CD4-positive, alpha-beta memory T cell (primary cell): ENCODE measurements around the gene SIL1. TPM values are rescaled to one million over a fixed set of nuclear protein-coding genes. Genes with fewer than 3 reads are reported as not detected.

ENCODE experiments used
- CTCF ChIA-PET: fragments of 350-600 bp; sonication (Branson Sonifier 250); formaldehyde crosslinking; loops from one replicate; lab custom pipeline; 2021; ENCODE audit warnings: inconsistent platforms; ENCODE audit not compliant: partially characterized antibody; lab: Charles Lee
- POLR2A ChIA-PET: fragments of 350-600 bp; sonication (Branson Sonifier 250); formaldehyde crosslinking; loops from one replicate; lab custom pipeline; 2021; ENCODE audit not compliant: partially characterized antibody; lab: Charles Lee
- DNase-seq, 5 donors: peaks; one replicate each; pipeline versions ENCODE4 v3.0.0 to v3.0.0-alpha.2; 2020 to 2022; ENCODE audit warnings: mixed read lengths in 1 of 5
- H3K27ac ChIP-seq: one replicate; pipeline ENCODE4 v1.7.0; 2013; ENCODE audit warnings: low read depth, low read length
- H3K27me3 ChIP-seq: 2 replicates; pipeline ENCODE4 v1.7.0; 2013; ENCODE audit warnings: mild to moderate bottlenecking, low read length, moderate library complexity; ENCODE audit not compliant: insufficient read depth
- H3K36me3 ChIP-seq: 2 replicates; pipeline ENCODE4 v1.7.0; 2013; ENCODE audit warnings: mild to moderate bottlenecking, low read length, moderate library complexity; ENCODE audit not compliant: insufficient read depth
- H3K4me1 ChIP-seq: 2 replicates; pipeline ENCODE4 v1.7.0; 2013; ENCODE audit warnings: mild to moderate bottlenecking, low read length, moderate library complexity; ENCODE audit not compliant: insufficient read depth
- H3K4me3 ChIP-seq, 2 donors: one replicate each; pipeline ENCODE4 v1.7.0; 2013; ENCODE audit warnings: low read length in 2 of 2, mild to moderate bottlenecking in 1 of 2
- H3K9me3 ChIP-seq, 2 donors: one replicate each; pipeline ENCODE4 v1.7.0; 2013; ENCODE audit warnings: low read length in 2 of 2, control low read depth in 1 of 2; ENCODE audit not compliant: control insufficient read depth in 1 of 2
- H3K27ac Mint-ChIP-seq, 7 donors: one replicate each; pipeline ENCODE4 v1.8.0; 2020 to 2021; ENCODE audit warnings: mixed read lengths in 7 of 7, mild to moderate bottlenecking in 6 of 7, inconsistent platforms in 3 of 7, moderate library complexity in 3 of 7
- H3K27me3 Mint-ChIP-seq, 2 donors: one replicate each; pipeline ENCODE4 v1.8.0; 2020 to 2021; ENCODE audit warnings: mixed read lengths in 2 of 2
- H3K36me3 Mint-ChIP-seq, 2 donors: one replicate each; pipeline ENCODE4 v1.8.0; 2020 to 2021; ENCODE audit warnings: mixed read lengths in 2 of 2, inconsistent platforms in 1 of 2, mild to moderate bottlenecking in 1 of 2
- H3K4me1 Mint-ChIP-seq, 4 donors: one replicate each; pipeline ENCODE4 v1.8.0; 2020 to 2021; ENCODE audit warnings: mixed read lengths in 4 of 4, mild to moderate bottlenecking in 1 of 4
- H3K4me3 Mint-ChIP-seq, 8 donors: one replicate each; pipeline ENCODE4 v1.8.0; 2020 to 2021; ENCODE audit warnings: mixed read lengths in 8 of 8, mild to moderate bottlenecking in 7 of 8, moderate library complexity in 6 of 8, inconsistent platforms in 3 of 8
- H3K9me3 Mint-ChIP-seq, 8 donors: one replicate each; pipeline ENCODE4 v1.8.0; 2020 to 2021; ENCODE audit warnings: mixed read lengths in 8 of 8, mild to moderate bottlenecking in 5 of 8, inconsistent platforms in 3 of 8, moderate library complexity in 1 of 8
- intact Hi-C: fragments of 100-400 bp; cut with micrococcal nuclease; formaldehyde crosslinking; loops from one replicate; pipeline ENCODE4 v1.15.1; 2023
- polyA plus RNA-seq, 2 donors: library from polyadenylated mRNA; unstranded; fragments of 300-500 nt; fragmentation: Illumina TruSeq; gene quantifications; one replicate each; pipeline ENCODE4 v1.2.3, GENCODE V29; 2021
- total RNA-seq, 2 experiments: library from RNA; stranded (reverse); gene quantifications; one replicate each; pipeline ENCODE4 v1.2.3, GENCODE V29; 2021

SIL1 gene
- total and polyA plus RNA-seq, 4 experiments from 2014 or later = 12.2 to 16.7 (median 14.4) TPM

GRCh38 chr5:138952962-138953361, 245.2 kb downstream of the SIL1 start:
- CTCF ChIA-PET = interaction anchor here (1.6 kb wide), 1 partner anchor 128 kb away, joined by 4 read pairs; no protein-coding TSS in a partner anchor
- H3K4me3 ChIP-seq = no peak overlapping the region
- DNase-seq = no peak
- Mint-ChIP-seq H3K4me3 (peak overlapping the region in 3 of 8 donors; percentile 29 to 47 (median 46)), H3K27me3 (no peaks in the 10 kb centered on the region), H3K9me3 (no peaks in the 10 kb centered on the region), H3K27ac (peak overlapping the region in 3 of 7 donors; percentile 13 to 46 (median 19)), H3K4me1 (peaks cover 11 to 22% (median 17%) of the 10 kb centered on the region in 4 donors), H3K36me3 (peaks cover 0 to 4% of the 10 kb centered on the region in 2 donors)
- peaks cover 18% of the 10 kb centered on the region for H3K4me1 ChIP-seq
- H3K27ac ChIP-seq = no peak overlapping the region
- no peaks in the 10 kb centered on the region for H3K9me3 ChIP-seq
- no peaks in the 10 kb centered on the region for H3K36me3 ChIP-seq
- intact Hi-C loops = no loop called here
- POLR2A ChIA-PET = no interaction called here
- no peaks in the 10 kb centered on the region for H3K27me3 ChIP-seq

- ChIA-PET POLR2A (no interaction called here), CTCF (interaction anchor here (1.6 kb wide), 1 partner anchor 127 kb away, joined by 4 read pairs; no protein-coding TSS in a partner anchor)
- no peaks in the 10 kb centered on the region for H3K36me3 ChIP-seq
- H3K27ac Mint-ChIP-seq = peak overlapping the region in 3 of 7 donors; percentile 10 to 68 (median 60)
- intact Hi-C loops = no loop called here
- H3K4me1 ChIP-seq = peaks cover 18% of the 10 kb centered on the region
- DNase-seq = no peak
- H3K27me3 Mint-ChIP-seq = no peaks in the 10 kb centered on the region
- H3K36me3 Mint-ChIP-seq = peaks cover 0 to 12% of the 10 kb centered on the region in 2 donors
- no peaks in the 10 kb centered on the region for H3K9me3 Mint-ChIP-seq
- H3K4me3 Mint-ChIP-seq = peak overlapping the region in 1 of 8 donors; percentile 5
- H3K9me3 ChIP-seq = no peaks in the 10 kb centered on the region
- H3K4me1 Mint-ChIP-seq = peaks cover 11 to 22% (median 17%) of the 10 kb centered on the region in 4 donors
- no peak overlapping the region for H3K4me3 ChIP-seq
- no peaks in the 10 kb centered on the region for H3K27me3 ChIP-seq
- H3K27ac ChIP-seq = no peak overlapping the region
These were observed 246.0 kb downstream of the SIL1 start for GRCh38 chr5:138951986-138952735.

GRCh38 chr5:138951091-138951985, 246.8 kb downstream of the SIL1 start:
- intact Hi-C loops = no loop called here

GRCh38 chr5:138950421-138951031, 247.6 kb downstream of the SIL1 start:
- H3K4me1 ChIP-seq = peaks cover 18% of the 10 kb centered on the region
- Mint-ChIP-seq H3K9me3 (no peaks in the 10 kb centered on the region), H3K4me3 (no peak overlapping the region), H3K27ac (peak overlapping the region in 2 of 7 donors; percentile 1 to 57), H3K36me3 (peaks cover 0 to 12% of the 10 kb centered on the region in 2 donors), H3K27me3 (no peaks in the 10 kb centered on the region), H3K4me1 (peaks cover 11 to 22% (median 16%) of the 10 kb centered on the region in 4 donors)
- no peak for DNase-seq
- H3K9me3 ChIP-seq = no peaks in the 10 kb centered on the region
- ChIA-PET POLR2A (no interaction called here), CTCF (no interaction called here)
- H3K4me3 ChIP-seq = no peak overlapping the region
- H3K27ac ChIP-seq = no peak overlapping the region
- no peaks in the 10 kb centered on the region for H3K36me3 ChIP-seq
- intact Hi-C loops = no loop called here
- H3K27me3 ChIP-seq = no peaks in the 10 kb centered on the region

More at GRCh38 chr5:138951091-138951985, 246.8 kb downstream of the SIL1 start:
- Histone ChIP-seq H3K27ac (no peak overlapping the region), H3K27me3 (no peaks in the 10 kb centered on the region), H3K4me1 (peaks cover 18% of the 10 kb centered on the region), H3K4me3 (no peak overlapping the region), H3K36me3 (no peaks in the 10 kb centered on the region), H3K9me3 (no peaks in the 10 kb centered on the region)
- no peaks in the 10 kb centered on the region for H3K27me3 Mint-ChIP-seq
- POLR2A ChIA-PET = no interaction called here
- peaks cover 11 to 22% (median 16%) of the 10 kb centered on the region in 4 donors for H3K4me1 Mint-ChIP-seq
- peaks cover 0 to 12% of the 10 kb centered on the region in 2 donors for H3K36me3 Mint-ChIP-seq
- CTCF ChIA-PET = no interaction called here
- no peak for DNase-seq
- H3K4me3 Mint-ChIP-seq = no peak overlapping the region
- peak overlapping the region in 2 of 7 donors; percentile 1 to 30 for H3K27ac Mint-ChIP-seq
- no peaks in the 10 kb centered on the region for H3K9me3 Mint-ChIP-seq

- Mint-ChIP-seq H3K4me3 (no peak overlapping the region), H3K27me3 (no peaks in the 10 kb centered on the region), H3K9me3 (no peaks in the 10 kb centered on the region), H3K27ac (peak overlapping the region in 1 of 7 donors; percentile 57), H3K4me1 (peaks cover 11 to 22% (median 16%) of the 10 kb centered on the region in 4 donors), H3K36me3 (peaks cover 3 to 12% of the 10 kb centered on the region in 2 donors)
- intact Hi-C loops = no loop called here
- Histone ChIP-seq H3K27me3 (no peaks in the 10 kb centered on the region), H3K27ac (no peak overlapping the region), H3K36me3 (no peaks in the 10 kb centered on the region), H3K9me3 (no peaks in the 10 kb centered on the region), H3K4me3 (no peak overlapping the region), H3K4me1 (peaks cover 18% of the 10 kb centered on the region)
- DNase-seq = no peak
- ChIA-PET POLR2A (no interaction called here), CTCF (no interaction called here)
These were observed 248.2 kb downstream of the SIL1 start for GRCh38 chr5:138949988-138950387.

GRCh38 chr5:138949223-138949574, 249.0 kb downstream of the SIL1 start:
- Histone ChIP-seq H3K36me3 (no peaks in the 10 kb centered on the region), H3K4me3 (no peak overlapping the region), H3K27me3 (no peaks in the 10 kb centered on the region), H3K4me1 (peaks cover 17% of the 10 kb centered on the region), H3K9me3 (no peaks in the 10 kb centered on the region), H3K27ac (no peak overlapping the region)
- no peaks in the 10 kb centered on the region for H3K27me3 Mint-ChIP-seq
- peaks cover 11 to 21% (median 16%) of the 10 kb centered on the region in 4 donors for H3K4me1 Mint-ChIP-seq
- no peak overlapping the region for H3K27ac Mint-ChIP-seq
- no peaks in the 10 kb centered on the region for H3K9me3 Mint-ChIP-seq
- intact Hi-C loops = no loop called here
- ChIA-PET CTCF (no interaction called here), POLR2A (no interaction called here)
- DNase-seq = no peak
- no peak overlapping the region for H3K4me3 Mint-ChIP-seq
- H3K36me3 Mint-ChIP-seq = peaks cover 3 to 12% of the 10 kb centered on the region in 2 donors
